Ishikawa (cell line): ENCODE data around the gene SMIM28.

ENCODE experiments used
- CEBPB ChIP-seq: IDR thresholded peaks from 2 replicates; pipeline ENCODE4 v1.6.1; 2012
- EGR1 ChIP-seq: IDR thresholded peaks from 2 replicates; pipeline ENCODE4 v1.6.1; 2012
- EP300 ChIP-seq: IDR thresholded peaks from 2 replicates; pipeline ENCODE4 v1.6.1; 2012; ENCODE audit warnings: borderline replicate concordance
- NFIC ChIP-seq: IDR thresholded peaks from 2 replicates; pipeline ENCODE4 v1.6.1; 2012
- RAD21 ChIP-seq: IDR thresholded peaks from 2 replicates; pipeline ENCODE4 v1.6.1; 2012; ENCODE audit warnings: low read depth
- TAF1 ChIP-seq: IDR thresholded peaks from 2 replicates; pipeline ENCODE4 v1.6.1; 2012; ENCODE audit warnings: low read depth, mild to moderate bottlenecking
- TCF12 ChIP-seq: IDR thresholded peaks from 2 replicates; pipeline ENCODE4 v1.6.1; 2012; ENCODE audit warnings: low read depth

- no peak for TF ChIP-seq EGR1
- no peak; the same call in 1 of the 2 replicates for TF ChIP-seq RAD21
- TF ChIP-seq EP300, result no peak
- TF ChIP-seq TAF1, result no peak
- TF ChIP-seq NFIC, result no peak
- TF ChIP-seq TCF12, result no peak
- no peak for TF ChIP-seq CEBPB
Observed at GRCh38 chr6:138403324-138403800, 25.7 kb downstream of the SMIM28 start.
